Glutamatergic neuron (in vitro differentiated cells): ENCODE results near the gene IHH. TPM values are rescaled to one million over a fixed set of nuclear protein-coding genes. Genes with fewer than 3 reads are reported as not detected.

Experiments
- DNase-seq: peaks from one replicate; pipeline ENCODE4 v3.0.0; 2022
- H3K27ac Mint-ChIP-seq: one replicate; pipeline ENCODE4 v1.8.0; 2020; ENCODE audit warnings: mild to moderate bottlenecking, mixed read lengths, inconsistent platforms; ENCODE audit not compliant: unreplicated experiment
- H3K27me3 Mint-ChIP-seq: one replicate; pipeline ENCODE4 v1.8.0; 2020; ENCODE audit warnings: mild to moderate bottlenecking, moderate library complexity, mixed read lengths, inconsistent platforms; ENCODE audit not compliant: unreplicated experiment
- H3K36me3 Mint-ChIP-seq: one replicate; pipeline ENCODE4 v1.8.0; 2020; ENCODE audit warnings: mild to moderate bottlenecking, mixed read lengths, inconsistent platforms; ENCODE audit not compliant: unreplicated experiment
- H3K4me1 Mint-ChIP-seq: one replicate; pipeline ENCODE4 v1.8.0; 2020; ENCODE audit warnings: mild to moderate bottlenecking, low read depth, mixed read lengths, inconsistent platforms; ENCODE audit not compliant: unreplicated experiment
- H3K4me3 Mint-ChIP-seq: one replicate; pipeline ENCODE4 v1.8.0; 2020; ENCODE audit warnings: mild to moderate bottlenecking, mixed read lengths, inconsistent platforms; ENCODE audit not compliant: unreplicated experiment
- H3K9me3 Mint-ChIP-seq: one replicate; pipeline ENCODE4 v1.8.0; 2020; ENCODE audit warnings: mild to moderate bottlenecking, moderate library complexity, mixed read lengths, inconsistent platforms; ENCODE audit not compliant: unreplicated experiment
- CTCF ChIP-seq: fragments of 200-600 bp; sonication (generic); IDR thresholded peaks from one replicate; pipeline ENCODE4 v1.5.0; 2021; ENCODE audit not compliant: partially characterized antibody, unreplicated experiment
- total RNA-seq: library from RNA; stranded (reverse); fragmentation: NEBNext Ultra II Directional; extraction: Animal tissue kit (Norgen Biotek cat#: 25700); gene quantifications from one replicate; pipeline ENCODE4 v1.2.1, GENCODE V29; 2021; ENCODE audit not compliant: unreplicated experiment

IHH gene
- total RNA-seq, 1 donor from 2014 or later: not detected

GRCh38 chr2:219025637-219026585 is 34.8 kb downstream of the IHH start:
- H3K27me3 Mint-ChIP-seq: peaks cover 4% of the 10 kb centered on the region
- TF ChIP-seq CTCF: no peak
- no peak overlapping the region for H3K27ac Mint-ChIP-seq
- DNase-seq: no peak
- H3K36me3 Mint-ChIP-seq: no peaks in the 10 kb centered on the region
- H3K9me3 Mint-ChIP-seq: peaks cover 2% of the 10 kb centered on the region
- no peak overlapping the region for H3K4me3 Mint-ChIP-seq
- H3K4me1 Mint-ChIP-seq: no peaks in the 10 kb centered on the region

- Mint-ChIP-seq H3K9me3 (peaks cover 2% of the 10 kb centered on the region), H3K27me3 (peaks cover 5% of the 10 kb centered on the region), H3K4me3 (no peak overlapping the region), H3K4me1 (no peaks in the 10 kb centered on the region), H3K36me3 (no peaks in the 10 kb centered on the region), H3K27ac (no peak overlapping the region)
- TF ChIP-seq CTCF: no peak
- no peak for DNase-seq
Measured at GRCh38 chr2:219024059-219024458, 36.7 kb downstream of the IHH start.

- no peaks in the 10 kb centered on the region for H3K36me3 Mint-ChIP-seq
- no peak for DNase-seq
- TF ChIP-seq CTCF: no peak
- H3K4me1 Mint-ChIP-seq: no peaks in the 10 kb centered on the region
- no peak overlapping the region for H3K4me3 Mint-ChIP-seq
- no peak overlapping the region for H3K27ac Mint-ChIP-seq
- peaks cover 5% of the 10 kb centered on the region for H3K27me3 Mint-ChIP-seq
- H3K9me3 Mint-ChIP-seq: no peaks in the 10 kb centered on the region
Measured at GRCh38 chr2:219023045-219023605, 37.6 kb downstream of the IHH start.

GRCh38 chr2:219022616-219023015 is 38.1 kb downstream of the IHH start:
- Mint-ChIP-seq H3K9me3 (no peaks in the 10 kb centered on the region), H3K27ac (no peak overlapping the region), H3K27me3 (peaks cover 5% of the 10 kb centered on the region), H3K4me3 (no peak overlapping the region), H3K36me3 (no peaks in the 10 kb centered on the region), H3K4me1 (no peaks in the 10 kb centered on the region)
- no peak for TF ChIP-seq CTCF
- DNase-seq: no peak

- no peaks in the 10 kb centered on the region for H3K36me3 Mint-ChIP-seq
- no peak overlapping the region for H3K4me3 Mint-ChIP-seq
- no peak for TF ChIP-seq CTCF
- no peaks in the 10 kb centered on the region for H3K4me1 Mint-ChIP-seq
- peaks cover 5% of the 10 kb centered on the region for H3K27me3 Mint-ChIP-seq
- DNase-seq: no peak
- no peak overlapping the region for H3K27ac Mint-ChIP-seq
- H3K9me3 Mint-ChIP-seq: no peaks in the 10 kb centered on the region
Measured at GRCh38 chr2:219022041-219022440, 38.7 kb downstream of the IHH start.
